ENCODE data around the gene LRRC3C. TPM values are rescaled to one million over a fixed set of nuclear protein-coding genes. Genes with fewer than 3 reads are reported as not detected.
"Not testable (repeated sequence)": the region's sequence is repeated elsewhere in the genome, so short reads cannot be mapped to it uniquely, and the experiment has no call there.

LRRC3C gene
- total and polyA plus RNA-seq, 9 donors: 0.12 to 0.27 TPM; not detected in 7

GRCh38 chr17:39894681-39895376 is 32.7 kb upstream of the LRRC3C start:
- H3K27me3 ChIP-seq: no peaks in the 10 kb centered on the region

GRCh38 chr17:39898088-39898487 is 29.4 kb upstream of the LRRC3C start:
- H3K9me3 ChIP-seq: no peaks in the 10 kb centered on the region
- no peak overlapping the region for H3K27ac ChIP-seq
- no peaks in the 10 kb centered on the region for H3K36me3 ChIP-seq
- intact Hi-C loops (cut with DNase I): no loop called here
- no peaks in the 10 kb centered on the region for H3K27me3 ChIP-seq
- WGBS, 3 donors: 92 to 96% (median 92%) methylated on average over 4 of the region's 4 CpGs
- H3K4me1 ChIP-seq (ENCODE audit: insufficient read depth): no peaks in the 10 kb centered on the region
- DNase-seq: no peak
- H3K4me3 ChIP-seq: no peak overlapping the region
- TF ChIP-seq EP300 (IDR thresholded peaks at IDR 0.05): no peak
- TF ChIP-seq POLR2A (IDR thresholded peaks at IDR 0.05): no peak
- TF ChIP-seq CTCF (IDR thresholded peaks at IDR 0.05): no peak

More at GRCh38 chr17:39894681-39895376, 32.7 kb upstream of the LRRC3C start:
- Histone ChIP-seq H3K27ac (no peak overlapping the region), H3K9me3 (no peaks in the 10 kb centered on the region), H3K36me3 (no peaks in the 10 kb centered on the region), H3K4me1 (ENCODE audit: insufficient read depth) (no peaks in the 10 kb centered on the region), H3K4me3 (no peak overlapping the region)
- intact Hi-C loops (cut with DNase I): no loop called here
- 10 to 23% (median 12%) methylated on average over 3 of the region's 3 CpGs for WGBS, 3 donors
- TF ChIP-seq CTCF (IDR thresholded peaks at IDR 0.05) (no peak), POLR2A (IDR thresholded peaks at IDR 0.05) (no peak), EP300 (IDR thresholded peaks at IDR 0.05) (no peak)
- DNase-seq: no peak

GRCh38 chr17:39899215-39899614 is 28.3 kb upstream of the LRRC3C start:
- Histone ChIP-seq H3K4me3 (no peak overlapping the region), H3K9me3 (no peaks in the 10 kb centered on the region), H3K36me3 (no peaks in the 10 kb centered on the region), H3K4me1 (ENCODE audit: insufficient read depth) (no peaks in the 10 kb centered on the region), H3K27ac (no peak overlapping the region), H3K27me3 (no peaks in the 10 kb centered on the region)
- DNase-seq: no peak
- TF ChIP-seq CTCF (IDR thresholded peaks at IDR 0.05): no peak
- no peak for TF ChIP-seq EP300 (IDR thresholded peaks at IDR 0.05)
- TF ChIP-seq POLR2A (IDR thresholded peaks at IDR 0.05): no peak
- intact Hi-C loops (cut with DNase I): no loop called here

GRCh38 chr17:39902027-39902426 is 25.5 kb upstream of the LRRC3C start:
- 90 to 93% (median 92%) methylated on average over 2 of the region's 2 CpGs for WGBS, 3 donors
- H3K9me3 ChIP-seq; H3K36me3 ChIP-seq; H3K27ac ChIP-seq; H3K27me3 ChIP-seq; H3K4me1 ChIP-seq (ENCODE audit: insufficient read depth); DNase-seq; intact Hi-C loops (cut with DNase I); H3K4me3 ChIP-seq: not testable (repeated sequence)

- H3K9me3 ChIP-seq: no peaks in the 10 kb centered on the region
- H3K36me3 ChIP-seq: no peaks in the 10 kb centered on the region
- H3K4me1 ChIP-seq (ENCODE audit: insufficient read depth): no peaks in the 10 kb centered on the region
- intact Hi-C loops (cut with DNase I): no loop called here
- H3K4me3 ChIP-seq: no peak overlapping the region
- no peaks in the 10 kb centered on the region for H3K27me3 ChIP-seq
- no peak overlapping the region for H3K27ac ChIP-seq
- no peak for TF ChIP-seq EP300 (IDR thresholded peaks at IDR 0.05)
- TF ChIP-seq POLR2A (IDR thresholded peaks at IDR 0.05): no peak
- no peak for TF ChIP-seq CTCF (IDR thresholded peaks at IDR 0.05)
- WGBS, 3 donors: 93 to 96% (median 96%) methylated on average over 4 of the region's 4 CpGs
- DNase-seq: no peak
Observed at GRCh38 chr17:39903158-39903884, 24.2 kb upstream of the LRRC3C start.
